K562 (cell line): ENCODE measurements around the gene DHDDS. TPM values are rescaled to one million over a fixed set of nuclear protein-coding genes. Genes with fewer than 3 reads are reported as not detected.

Experiments
- CCAR2 ChIP-seq: fragments of 200-400 bp; formaldehyde crosslinking; IDR thresholded peaks from 2 replicates; pipeline ENCODE4 v1.6.1; 2017; ENCODE audit warnings: mild to moderate bottlenecking, low read depth, low read length
- CTBP1 ChIP-seq: fragments of 450-650 bp; IDR thresholded peaks from 2 replicates; pipeline ENCODE4 v1.6.1; 2016; ENCODE audit warnings: borderline replicate concordance
- E2F6 ChIP-seq, 2 experiments: IDR thresholded peaks; 2 replicates each; pipeline ENCODE4 v1.6.1; 2011; ENCODE audit warnings: borderline replicate concordance in 1 of 2, control low read depth in 1 of 2, low read depth in 1 of 2, low read length in 1 of 2, mild to moderate bottlenecking in 1 of 2, mixed read lengths in 1 of 2, moderate library complexity in 1 of 2; ENCODE audit not compliant: insufficient read depth in 1 of 2, insufficient read length in 1 of 2, poor library complexity in 1 of 2, severe bottlenecking in 1 of 2; ENCODE audit errors: extremely low read depth in 1 of 2
- EWSR1 ChIP-seq: fragments of 450-650 bp; IDR thresholded peaks from 2 replicates; pipeline ENCODE4 v1.6.1; 2018; ENCODE audit warnings: borderline replicate concordance, mild to moderate bottlenecking, low read depth, moderate library complexity; ENCODE audit not compliant: partially characterized antibody
- GABPB1 ChIP-seq: sonication (generic); formaldehyde crosslinking; IDR thresholded peaks from 2 replicates; pipeline ENCODE4 v1.8.0; 2022; ENCODE audit warnings: mild to moderate bottlenecking, missing genetic modification reagents
- MTA2 ChIP-seq: fragments of 450-650 bp; IDR thresholded peaks from 2 replicates; pipeline ENCODE4 v1.6.1; 2016; ENCODE audit warnings: low read depth
- RBM25 ChIP-seq: fragments of 200-400 bp; formaldehyde crosslinking; IDR thresholded peaks from 2 replicates; pipeline ENCODE4 v1.6.1; 2018; ENCODE audit warnings: low read length, low read depth, moderate library complexity; ENCODE audit not compliant: severe bottlenecking
- RREB1 ChIP-seq: fragments of 250-450 bp; sonication (Bioruptor Pico); IDR thresholded peaks from 2 replicates; pipeline ENCODE4 v1.4.0; 2020
- SRSF7 ChIP-seq: fragments of 200-400 bp; formaldehyde crosslinking; optimal IDR thresholded peaks from 2 replicates; pipeline ENCODE3; 2017; ENCODE audit warnings: mild to moderate bottlenecking, low read depth, low read length
- SRSF9 ChIP-seq: fragments of 200-400 bp; formaldehyde crosslinking; IDR thresholded peaks from 2 replicates; pipeline ENCODE4 v1.6.1; 2017; ENCODE audit warnings: low read depth, low read length, borderline replicate concordance
- TEAD4 ChIP-seq, 2 experiments: sonication (generic) in 1 of 2; formaldehyde crosslinking in 1 of 2; IDR thresholded peaks; 2 replicates each; pipeline versions ENCODE4 v1.6.1 to v1.8.0; 2012 to 2022; ENCODE audit warnings: borderline replicate concordance in 1 of 2, inconsistent platforms in 1 of 2, low read length in 1 of 2, mild to moderate bottlenecking in 1 of 2, missing genetic modification reagents in 1 of 2
- TGIF2 ChIP-seq: sonication (generic); formaldehyde crosslinking; IDR thresholded peaks from 2 replicates; pipeline ENCODE4 v1.8.1; 2022; ENCODE audit warnings: mild to moderate bottlenecking, missing genetic modification reagents, moderate library complexity
- ZC3H8 ChIP-seq: fragments of 450-650 bp; IDR thresholded peaks from 2 replicates; pipeline ENCODE4 v1.6.1; 2017
- ZKSCAN8 ChIP-seq: fragments of 200-800 bp; sonication (Bioruptor generic); IDR thresholded peaks from 2 replicates; pipeline ENCODE4 v1.6.1; 2016; ENCODE audit warnings: missing genetic modification characterization, missing compliant biosample characterization
- ZNF197 ChIP-seq: fragments of 200-800 bp; sonication (Bioruptor generic); IDR thresholded peaks from 2 replicates; pipeline ENCODE4 v1.6.1; 2016; ENCODE audit warnings: low read depth, missing genetic modification characterization, missing compliant biosample characterization
- ZSCAN32 ChIP-seq: fragments of 450-650 bp; formaldehyde crosslinking; IDR thresholded peaks from 2 replicates; pipeline ENCODE4 v1.4.0; 2020; ENCODE audit warnings: mild to moderate bottlenecking, moderate library complexity
- polyA plus RNA-seq, 8 experiments: library from polyadenylated mRNA; depleted of rRNA in 4 of 8; stranded (reverse) in 5 of 8; unstranded in 3 of 8; fragments of >200 nt; fragmentation: Nextera tagmentation in 2 of 8; fragmentation: Illumina TruSeq in 1 of 8; extraction: Ambion mirVana in 2 of 8; extraction: Trizol in 1 of 8; gene quantifications; 2 replicates each; pipeline versions ENCODE4 v1.2.1 to v1.2.3, GENCODE V29; 2011 to 2014; ENCODE audit warnings: inconsistent platforms in 1 of 8, missing spikeins in 1 of 8
- total RNA-seq, 7 experiments: library from RNA; depleted of rRNA in 6 of 7; stranded (reverse); fragments of >200 nt in 6 of 7; fragmentation: Illumina TruSeq in 2 of 7; extraction: Trizol in 2 of 7; gene quantifications; 2 replicates each; pipeline versions ENCODE4 v1.2.1 to v1.2.3, GENCODE V29; 2011 to 2021; ENCODE audit warnings: low replicate concordance in 1 of 7
- TF ChIP-seq, protein P1 (sequence below): fragments of 450-650 bp; IDR thresholded peaks from 2 replicates; pipeline ENCODE4 v1.6.1; 2018; ENCODE audit warnings: mild to moderate bottlenecking, low read depth; ENCODE audit not compliant: partially characterized antibody
- TF ChIP-seq, protein P2 (sequence below): fragments of 450-650 bp; formaldehyde crosslinking; IDR thresholded peaks from 2 replicates; pipeline ENCODE4 v1.4.0; 2020; ENCODE audit warnings: mild to moderate bottlenecking, moderate library complexity

The DHDDS gene
- total and polyA plus RNA-seq, 9 of the 15 experiments (the other 6 are each of a cell fraction or from before 2014, with no cell fraction given), result 33.3 to 55.0 (median 44.3) TPM

DNA sequence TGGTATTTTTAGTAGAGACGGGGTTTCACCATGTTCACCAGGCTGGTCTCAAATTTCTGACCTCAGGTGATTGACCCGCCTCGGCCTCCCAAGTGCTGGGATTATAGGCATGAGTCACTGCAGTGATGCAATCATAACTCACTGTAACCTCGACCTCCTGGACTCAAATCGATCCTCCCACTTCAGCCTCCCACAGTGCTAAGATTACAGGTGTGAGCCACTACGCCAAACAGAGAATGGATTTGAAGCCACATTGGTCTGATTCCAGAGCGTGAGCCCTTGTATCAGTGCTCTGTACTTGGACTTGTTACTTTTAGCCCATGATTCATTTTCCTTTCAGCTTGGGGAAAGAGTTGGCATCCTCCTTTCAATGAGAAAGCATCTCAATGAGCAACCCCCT is 44.7 kb upstream of the DHDDS start (continued):
- TF ChIP-seq TEAD4 (IDR thresholded peaks at IDR 0.05; ENCODE audit: low read length) (peak; percentile 27; the same call in 1 of the 2 replicates), TEAD4 (CRISPR knock-in tag; IDR thresholded peaks at IDR 0.05; ENCODE audit: borderline replicate concordance) (no peak), ZKSCAN8 (CRISPR knock-in tag) (no peak), GABPB1 (CRISPR knock-in tag) (no peak), RREB1 (no peak), ZSCAN32 (CRISPR knock-in tag) (no peak), SRSF9 (no peak), RBM25 (peak; percentile 69), TGIF2 (CRISPR knock-in tag) (no peak), EWSR1 (no peak), ZC3H8 (no peak), CTBP1 (peak; percentile 57; the same call in 1 of the 2 replicates), CCAR2 (no peak), SRSF7 (no peak), E2F6 (IDR thresholded peaks at IDR 0.05; ENCODE audit: borderline replicate concordance in 1 of 2, extremely low read depth in 1 of 2, insufficient read depth in 1 of 2, insufficient read length in 1 of 2, low read depth in 1 of 2, low read length in 1 of 2, poor library complexity in 1 of 2, severe bottlenecking in 1 of 2) (peak in 1 of 2 experiments; percentile 47), MTA2 (0 out of 2 replicates have a peak, but pooled peaks have one; percentile 14), ZNF197 (CRISPR knock-in tag) (no peak)
- TF ChIP-seq, protein P1, sequence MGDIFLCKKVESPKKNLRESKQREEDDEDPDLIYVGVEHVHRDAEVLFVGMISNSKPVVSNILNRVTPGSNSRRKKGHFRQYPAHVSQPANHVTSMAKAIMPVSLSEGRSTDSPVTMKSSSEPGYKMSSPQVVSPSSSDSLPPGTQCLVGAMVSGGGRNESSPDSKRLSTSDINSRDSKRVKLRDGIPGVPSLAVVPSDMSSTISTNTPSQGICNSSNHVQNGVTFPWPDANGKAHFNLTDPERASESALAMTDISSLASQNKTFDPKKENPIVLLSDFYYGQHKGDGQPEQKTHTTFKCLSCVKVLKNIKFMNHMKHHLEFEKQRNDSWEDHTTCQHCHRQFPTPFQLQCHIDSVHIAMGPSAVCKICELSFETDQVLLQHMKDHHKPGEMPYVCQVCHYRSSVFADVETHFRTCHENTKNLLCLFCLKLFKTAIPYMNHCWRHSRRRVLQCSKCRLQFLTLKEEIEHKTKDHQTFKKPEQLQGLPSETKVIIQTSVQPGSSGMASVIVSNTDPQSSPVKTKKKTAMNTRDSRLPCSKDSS, result no peak
- TF ChIP-seq, protein P2, sequence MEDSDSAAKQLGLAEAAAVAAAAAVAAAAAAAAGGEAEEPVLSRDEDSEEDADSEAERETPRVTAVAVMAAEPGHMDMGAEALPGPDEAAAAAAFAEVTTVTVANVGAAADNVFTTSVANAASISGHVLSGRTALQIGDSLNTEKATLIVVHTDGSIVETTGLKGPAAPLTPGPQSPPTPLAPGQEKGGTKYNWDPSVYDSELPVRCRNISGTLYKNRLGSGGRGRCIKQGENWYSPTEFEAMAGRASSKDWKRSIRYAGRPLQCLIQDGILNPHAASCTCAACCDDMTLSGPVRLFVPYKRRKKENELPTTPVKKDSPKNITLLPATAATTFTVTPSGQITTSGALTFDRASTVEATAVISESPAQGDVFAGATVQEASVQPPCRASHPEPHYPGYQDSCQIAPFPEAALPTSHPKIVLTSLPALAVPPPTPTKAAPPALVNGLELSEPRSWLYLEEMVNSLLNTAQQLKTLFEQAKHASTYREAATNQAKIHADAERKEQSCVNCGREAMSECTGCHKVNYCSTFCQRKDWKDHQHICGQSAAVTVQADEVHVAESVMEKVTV (CRISPR knock-in tag), result no peak
